ENCODE data around the gene EHF.
"Not testable (repeated sequence)": the region's sequence is repeated elsewhere in the genome, so short reads cannot be mapped to it uniquely, and the experiment has no call there.

EHF gene

GRCh38 chr11:34679681-34680080 is 58.8 kb downstream of the EHF start:
- no peak for DNase-seq (ENCODE audit: low read depth, low spot score)
- CTCF ChIA-PET, result no interaction called here
- TF ChIP-seq CTCF (IDR thresholded peaks at IDR 0.05; ENCODE audit: insufficient read depth, low read length, missing control alignments), result no peak
- POLR2A ChIA-PET, result no interaction called here
- no peak overlapping the region for H3K4me3 ChIP-seq (ENCODE audit: low read depth, low read length)

GRCh38 chr11:34680206-34680605 is 59.3 kb downstream of the EHF start:
- CTCF ChIA-PET, result no interaction called here
- no peak for TF ChIP-seq CTCF (IDR thresholded peaks at IDR 0.05; ENCODE audit: insufficient read depth, low read length, missing control alignments)
- POLR2A ChIA-PET, result no interaction called here

GRCh38 chr11:34680918-34681586 is 60.2 kb downstream of the EHF start:
- ChIA-PET POLR2A (no interaction called here), CTCF (no interaction called here)
- TF ChIP-seq CTCF (IDR thresholded peaks at IDR 0.05; ENCODE audit: insufficient read depth, low read length, missing control alignments), result no peak
- no peak overlapping the region for H3K4me3 ChIP-seq (ENCODE audit: low read depth, low read length)
- DNase-seq (ENCODE audit: low read depth, low spot score), result no peak

More at GRCh38 chr11:34680206-34680605, 59.3 kb downstream of the EHF start:
- DNase-seq (ENCODE audit: low read depth, low spot score), result no peak
- no peak overlapping the region for H3K4me3 ChIP-seq (ENCODE audit: low read depth, low read length)

- ChIA-PET POLR2A (no interaction called here), CTCF (no interaction called here)
- no peak for TF ChIP-seq CTCF (IDR thresholded peaks at IDR 0.05; ENCODE audit: insufficient read depth, low read length, missing control alignments)
- DNase-seq (ENCODE audit: low read depth, low spot score), result no peak
- no peak overlapping the region for H3K4me3 ChIP-seq (ENCODE audit: low read depth, low read length)
These were observed 61.9 kb downstream of the EHF start for GRCh38 chr11:34682825-34683224.

GRCh38 chr11:34683396-34683795 is 62.5 kb downstream of the EHF start:
- TF ChIP-seq CTCF (IDR thresholded peaks at IDR 0.05; ENCODE audit: insufficient read depth, low read length, missing control alignments), result no peak
- H3K4me3 ChIP-seq (ENCODE audit: low read depth, low read length), result no peak overlapping the region
- POLR2A ChIA-PET, result no interaction called here
- CTCF ChIA-PET, result no interaction called here
- no peak for DNase-seq (ENCODE audit: low read depth, low spot score)

GRCh38 chr11:34685864-34686263 is 65.0 kb downstream of the EHF start:
- no peak overlapping the region for H3K4me3 ChIP-seq (ENCODE audit: low read depth, low read length)
- no peak for DNase-seq (ENCODE audit: low read depth, low spot score)
- TF ChIP-seq CTCF (IDR thresholded peaks at IDR 0.05; ENCODE audit: insufficient read depth, low read length, missing control alignments), result no peak
- POLR2A ChIA-PET, result no interaction called here
- CTCF ChIA-PET, result interaction anchor here (1.7 kb wide), 1 partner anchor 13 kb away, joined by 5 read pairs; no protein-coding TSS in a partner anchor

- DNase-seq (ENCODE audit: low read depth, low spot score); CTCF ChIA-PET; H3K4me3 ChIP-seq (ENCODE audit: low read depth, low read length); POLR2A ChIA-PET: not testable (repeated sequence)
These were observed 71.4 kb downstream of the EHF start for GRCh38 chr11:34692299-34692698.

Measured in AG04449 (cell line).